KMS-11 (cell line): ENCODE results near the gene MYO9B.

Source experiments
- H2AFZ ChIP-seq: fragments of 200-600 bp; sonication (generic); 2 replicates; pipeline ENCODE4 v1.6.1; 2016; ENCODE audit warnings: antibody characterized with exemption, mixed run types, low read depth
- H3K27ac ChIP-seq: fragments of 200-600 bp; sonication (generic); 2 replicates; pipeline ENCODE4 v1.6.1; 2016; ENCODE audit warnings: mild to moderate bottlenecking, mixed run types
- H3K27me3 ChIP-seq: fragments of 200-600 bp; sonication (generic); 2 replicates; pipeline ENCODE4 v1.6.1; 2017; ENCODE audit warnings: mild to moderate bottlenecking, low read depth, mixed run types, moderate library complexity; ENCODE audit not compliant: insufficient read depth
- H3K36me3 ChIP-seq: fragments of 200-600 bp; sonication (generic); 2 replicates; pipeline ENCODE4 v1.6.1; 2017; ENCODE audit warnings: mild to moderate bottlenecking, mixed run types; ENCODE audit not compliant: insufficient read depth
- H3K4me1 ChIP-seq: fragments of 200-600 bp; sonication (generic); 2 replicates; pipeline ENCODE4 v1.6.1; 2016; ENCODE audit warnings: mild to moderate bottlenecking, low read depth, mixed run types; ENCODE audit not compliant: poor library complexity, severe bottlenecking
- H3K4me2 ChIP-seq: fragments of 200-600 bp; sonication (generic); 2 replicates; pipeline ENCODE4 v1.7.0; 2016; ENCODE audit warnings: mild to moderate bottlenecking, mixed run types
- H3K4me3 ChIP-seq: fragments of 200-600 bp; sonication (generic); IDR thresholded peaks from 2 replicates; pipeline ENCODE4 v1.6.1; 2017; ENCODE audit warnings: low read depth, low read length, mixed read lengths; ENCODE audit not compliant: insufficient read depth
- H3K79me2 ChIP-seq: fragments of 200-600 bp; sonication (generic); 2 replicates; pipeline ENCODE4 v1.6.1; 2016; ENCODE audit warnings: low read depth, mixed run types; ENCODE audit not compliant: insufficient read depth
- H3K9ac ChIP-seq: fragments of 200-600 bp; sonication (generic); 2 replicates; pipeline ENCODE4 v1.6.1; 2016; ENCODE audit warnings: mild to moderate bottlenecking, mixed run types
- H4K20me1 ChIP-seq: fragments of 200-600 bp; sonication (generic); 2 replicates; pipeline ENCODE4 v1.6.1; 2016; ENCODE audit warnings: mild to moderate bottlenecking, mixed run types; ENCODE audit not compliant: insufficient read depth
- CTCF ChIP-seq: fragments of 200-600 bp; sonication (generic); conservative IDR thresholded peaks from 2 replicates; pipeline ENCODE4 v1.6.1; 2017; ENCODE audit warnings: low read depth, mild to moderate bottlenecking, antibody characterized with exemption, low read length, moderate library complexity, mixed read lengths

Gene MYO9B

DNA sequence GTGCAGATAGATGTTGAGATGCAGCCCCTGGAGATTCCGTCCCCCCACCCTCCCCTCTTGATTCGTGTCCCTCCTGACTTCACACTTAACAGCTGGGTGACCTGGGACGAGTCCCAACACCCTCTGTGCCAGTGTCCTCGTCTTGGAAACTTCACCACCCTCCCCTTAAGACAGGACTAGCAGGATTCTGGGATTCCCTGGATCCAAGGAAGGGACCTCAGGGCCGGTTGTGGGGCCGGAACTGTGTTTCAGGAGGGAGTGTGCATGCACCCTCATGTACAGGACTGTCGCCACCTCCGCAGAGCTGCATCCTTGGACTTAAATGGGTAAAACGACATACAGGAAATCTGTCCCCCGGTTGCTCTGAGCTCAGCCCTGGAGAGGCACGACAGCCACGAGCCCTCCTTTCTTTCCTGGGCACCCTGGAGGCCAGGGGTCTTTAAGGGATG is 990 bp downstream of the MYO9B start:
- Histone ChIP-seq H2AFZ (no peak overlapping the region), H3K4me3 (no peak overlapping the region), H3K4me2 (peak overlapping the region; percentile 76), H3K27ac (no peak overlapping the region), H4K20me1 (no peaks in the 10 kb centered on the region), H3K79me2 (peaks cover 38% of the 10 kb centered on the region), H3K36me3 (no peaks in the 10 kb centered on the region), H3K27me3 (no peaks in the 10 kb centered on the region), H3K9ac (peak overlapping the region; percentile 59; the same call in 1 of the 2 replicates), H3K4me1 (peaks cover 43% of the 10 kb centered on the region)
- no peak for TF ChIP-seq CTCF

- Histone ChIP-seq H2AFZ (no peak overlapping the region), H3K36me3 (no peaks in the 10 kb centered on the region), H3K4me1 (peaks cover 43% of the 10 kb centered on the region), H3K4me2 (no peak overlapping the region), H3K79me2 (peaks cover 48% of the 10 kb centered on the region), H3K27ac (no peak overlapping the region), H3K4me3 (no peak overlapping the region), H3K27me3 (no peaks in the 10 kb centered on the region), H4K20me1 (no peaks in the 10 kb centered on the region), H3K9ac (no peak overlapping the region)
- no peak for TF ChIP-seq CTCF
Measured at GRCh38 chr19:17077447-17078028, 2.0 kb downstream of the MYO9B start.

GRCh38 chr19:17078036-17078919 is 2.7 kb downstream of the MYO9B start:
- Histone ChIP-seq H3K4me2 (no peak overlapping the region; the same call in 1 of the 2 replicates), H3K4me1 (peaks cover 39% of the 10 kb centered on the region), H4K20me1 (no peaks in the 10 kb centered on the region)

More at GRCh38 chr19:17078036-17078919, 2.7 kb downstream of the MYO9B start:
- H3K27ac ChIP-seq, result no peak overlapping the region
- H3K79me2 ChIP-seq, result peaks cover 44% of the 10 kb centered on the region
- no peak overlapping the region for H3K4me3 ChIP-seq
- no peak for TF ChIP-seq CTCF
- H3K27me3 ChIP-seq, result no peaks in the 10 kb centered on the region
- H3K36me3 ChIP-seq, result no peaks in the 10 kb centered on the region
- H3K9ac ChIP-seq, result no peak overlapping the region
- no peak overlapping the region for H2AFZ ChIP-seq
